H9 (cell line): ENCODE measurements around the gene FBN3. TPM values are rescaled to one million over a fixed set of nuclear protein-coding genes. Genes with fewer than 3 reads are reported as not detected.

Experiments
- DNase-seq: peaks from one replicate; pipeline ENCODE4 v3.0.0-alpha.2; 2017
- H2AFZ ChIP-seq: one replicate; pipeline ENCODE4 v1.6.1; 2013; ENCODE audit warnings: mild to moderate bottlenecking, low read length, control low read depth, moderate library complexity
- H2AK5ac ChIP-seq: 2 replicates; pipeline ENCODE4 v1.6.1; 2013; ENCODE audit warnings: low read length, control low read depth, mixed read lengths; ENCODE audit not compliant: insufficient read length
- H2BK120ac ChIP-seq: one replicate; pipeline ENCODE4 v1.6.1; 2013; ENCODE audit warnings: low read depth, mild to moderate bottlenecking, low read length, control low read depth, inconsistent platforms; ENCODE audit not compliant: poor library complexity, severe bottlenecking
- H2BK12ac ChIP-seq: 2 replicates; pipeline ENCODE4 v1.6.1; 2013; ENCODE audit warnings: low read length, control low read depth, mixed read lengths, low read depth; ENCODE audit not compliant: insufficient read length
- H2BK15ac ChIP-seq: 2 replicates; pipeline ENCODE4 v1.6.1; 2013; ENCODE audit warnings: low read depth, low read length, control low read depth
- H2BK20ac ChIP-seq: one replicate; pipeline ENCODE4 v1.6.1; 2013; ENCODE audit warnings: low read depth, mild to moderate bottlenecking, low read length, control low read depth, inconsistent platforms; ENCODE audit not compliant: poor library complexity, severe bottlenecking
- H2BK5ac ChIP-seq: 2 replicates; pipeline ENCODE4 v1.6.1; 2013; ENCODE audit warnings: low read length, control low read depth, mixed read lengths; ENCODE audit not compliant: insufficient read length
- H3K14ac ChIP-seq: 2 replicates; pipeline ENCODE4 v1.6.1; 2013; ENCODE audit warnings: low read length, control low read depth; ENCODE audit not compliant: insufficient read depth
- H3K18ac ChIP-seq: 2 replicates; pipeline ENCODE4 v1.6.1; 2013; ENCODE audit warnings: low read depth, mild to moderate bottlenecking, mixed read lengths, low read length, control low read depth; ENCODE audit not compliant: insufficient read length
- H3K23ac ChIP-seq: 2 replicates; pipeline ENCODE4 v1.6.1; 2013; ENCODE audit warnings: low read length, control low read depth, mixed read lengths, low read depth; ENCODE audit not compliant: insufficient read length
- H3K23me2 ChIP-seq: 2 replicates; pipeline ENCODE4 v1.6.1; 2013; ENCODE audit warnings: low read depth, mild to moderate bottlenecking, mixed read lengths, low read length, control low read depth; ENCODE audit not compliant: insufficient read length, poor library complexity, severe bottlenecking
- H3K27ac ChIP-seq: 2 replicates; pipeline ENCODE4 v1.5.1; 2013; ENCODE audit warnings: low read length, control low read depth, mixed read lengths, low read depth; ENCODE audit not compliant: insufficient read length
- H3K27me3 ChIP-seq: 2 replicates; pipeline ENCODE4 v1.6.1; 2013; ENCODE audit warnings: low read length, control low read depth, inconsistent platforms; ENCODE audit not compliant: insufficient read depth
- H3K4ac ChIP-seq: 2 replicates; pipeline ENCODE4 v1.6.1; 2013; ENCODE audit warnings: low read depth, mild to moderate bottlenecking, control low read depth, inconsistent platforms, low read length, moderate library complexity
- H3K4me1 ChIP-seq: 2 replicates; pipeline ENCODE4 v1.6.1; 2013; ENCODE audit warnings: low read length, control low read depth, inconsistent platforms; ENCODE audit not compliant: insufficient read depth
- H3K4me2 ChIP-seq: 2 replicates; pipeline ENCODE4 v1.6.1; 2013; ENCODE audit warnings: low read length, control low read depth, mixed read lengths; ENCODE audit not compliant: insufficient read length, insufficient read depth
- H3K56ac ChIP-seq: 2 replicates; pipeline ENCODE4 v1.6.1; 2013; ENCODE audit warnings: low read depth, mild to moderate bottlenecking, mixed read lengths, low read length, control low read depth; ENCODE audit not compliant: insufficient read length
- H3K79me1 ChIP-seq: 2 replicates; pipeline ENCODE4 v1.6.1; 2013; ENCODE audit warnings: low read depth, mild to moderate bottlenecking, moderate library complexity, low read length, control low read depth, inconsistent platforms; ENCODE audit not compliant: insufficient read depth, poor library complexity, severe bottlenecking
- H3K79me2 ChIP-seq: 2 replicates; pipeline ENCODE4 v1.6.1; 2013; ENCODE audit warnings: low read length, control low read depth, inconsistent platforms; ENCODE audit not compliant: insufficient read depth
- H3K9ac ChIP-seq: 2 replicates; pipeline ENCODE4 v1.6.1; 2013; ENCODE audit warnings: low read length, control low read depth, mixed read lengths; ENCODE audit not compliant: insufficient read length; ENCODE audit errors: extremely low read depth
- H3K9me3 ChIP-seq: one replicate; pipeline ENCODE4 v1.6.1; 2013; ENCODE audit warnings: low read depth, low read length, inconsistent platforms; ENCODE audit not compliant: control insufficient read depth
- H3T11ph ChIP-seq: one replicate; pipeline ENCODE4 v1.6.1; 2013; ENCODE audit warnings: mild to moderate bottlenecking, low read length, control low read depth, inconsistent platforms
- H4K20me1 ChIP-seq: one replicate; pipeline ENCODE4 v1.6.1; 2013; ENCODE audit not compliant: control insufficient read depth, insufficient read length, insufficient read depth
- H4K5ac ChIP-seq: 2 replicates; pipeline ENCODE4 v1.6.1; 2013; ENCODE audit warnings: low read depth, mild to moderate bottlenecking, mixed read lengths, low read length, control low read depth; ENCODE audit not compliant: insufficient read length
- H4K8ac ChIP-seq: replicated peaks from 2 replicates; pipeline ENCODE4 v1.6.1; 2013; ENCODE audit warnings: low read length, control low read depth, mixed read lengths, low read depth; ENCODE audit not compliant: insufficient read length
- H4K91ac ChIP-seq: 2 replicates; pipeline ENCODE4 v1.6.1; 2013; ENCODE audit warnings: low read depth, mild to moderate bottlenecking, moderate library complexity, mixed read lengths, low read length, control low read depth; ENCODE audit not compliant: insufficient read length
- H3K27ac Mint-ChIP-seq, 3 experiments: 2 replicates in 2 of 3; 3 replicates in 1 of 3; pipeline ENCODE4 v1.8.0; 2020 to 2021; ENCODE audit warnings: mixed read lengths in 3 of 3, mild to moderate bottlenecking in 1 of 3, moderate library complexity in 1 of 3
- H3K27me3 Mint-ChIP-seq: 2 replicates; pipeline ENCODE4 v1.8.0; 2021; ENCODE audit warnings: low read depth, mild to moderate bottlenecking, moderate library complexity, mixed read lengths
- H3K36me3 Mint-ChIP-seq, 3 experiments: 2 replicates in 2 of 3; 3 replicates in 1 of 3; pipeline ENCODE4 v1.8.0; 2020 to 2021; ENCODE audit warnings: low read depth in 3 of 3, mixed read lengths in 3 of 3; ENCODE audit not compliant: insufficient read depth in 1 of 3
- H3K4me1 Mint-ChIP-seq, 2 experiments: 2 replicates each; pipeline ENCODE4 v1.8.0; 2020; ENCODE audit warnings: mixed read lengths in 2 of 2
- H3K4me3 Mint-ChIP-seq, 2 experiments: 2 replicates in 1 of 2; 3 replicates in 1 of 2; pipeline ENCODE4 v1.8.0; 2020 to 2021; ENCODE audit warnings: mild to moderate bottlenecking in 2 of 2, mixed read lengths in 2 of 2, moderate library complexity in 1 of 2
- H3K9me3 Mint-ChIP-seq, 2 experiments: 2 replicates in 1 of 2; 3 replicates in 1 of 2; pipeline ENCODE4 v1.8.0; 2020; ENCODE audit warnings: mild to moderate bottlenecking in 2 of 2, mixed read lengths in 2 of 2, moderate library complexity in 1 of 2
- WGBS: extraction: QIAGEN DNeasy Blood & Tissue Kit; methylation state at CpG from one replicate; pipeline ENCODE4 v1.1.7; 2013; ENCODE audit warnings: missing lambda C conversion rate, low lambda C conversion rate, mixed read lengths; ENCODE audit not compliant: insufficient read length; ENCODE audit errors: extremely low coverage; 5-methylcytosine and 5-hydroxymethylcytosine counted together
- total RNA-seq: library from RNA; stranded (reverse); gene quantifications from 2 replicates; pipeline ENCODE4 v1.2.1, GENCODE V29; 2021
- TF ChIP-seq, protein P1 (sequence below): fragments of 200-600 bp; sonication (generic); conservative IDR thresholded peaks from 3 replicates; pipeline ENCODE4 v1.8.0; 2021; ENCODE audit warnings: antibody characterized with exemption, mild to moderate bottlenecking

The FBN3 gene
- total RNA-seq, 1 experiment from 2014 or later = 31.0 TPM

DNA sequence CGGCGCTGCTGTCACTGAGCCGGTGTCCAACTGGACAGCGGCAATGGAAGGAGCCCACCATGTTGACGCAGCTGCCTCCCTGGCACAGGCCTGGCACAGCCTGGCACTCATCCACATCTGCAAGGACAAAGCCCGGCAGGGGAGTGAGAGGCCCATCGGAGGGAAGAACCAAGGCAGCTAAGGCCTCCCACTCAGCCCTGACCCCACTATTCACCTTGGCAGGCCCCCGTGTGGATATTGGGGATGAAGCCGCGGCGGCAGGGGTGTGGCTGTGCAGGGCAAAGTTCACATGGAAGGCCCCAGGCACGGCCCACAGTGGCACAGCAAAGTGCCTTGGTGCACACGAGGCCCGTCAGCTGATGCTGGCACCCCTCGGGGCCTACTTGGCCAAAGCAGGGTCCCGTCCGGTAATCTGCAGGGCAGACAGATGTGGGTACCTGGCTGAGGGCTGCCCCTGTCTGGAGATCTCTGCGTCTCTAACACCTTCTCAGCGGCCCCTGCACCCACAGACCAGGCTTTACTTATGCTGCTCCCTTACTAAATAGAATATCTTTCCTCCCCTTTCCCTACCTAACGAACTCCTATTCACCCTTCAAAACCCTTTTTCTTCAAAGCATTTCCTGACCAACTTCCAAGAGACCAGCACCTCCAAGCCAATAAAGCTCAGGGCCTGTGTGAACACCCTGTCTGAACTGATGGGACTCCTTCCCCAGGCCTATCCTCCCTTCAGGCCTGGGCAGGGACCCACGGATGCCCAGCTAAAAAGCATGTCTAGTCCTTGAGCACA lies 7.5 kb downstream of the FBN3 start:
- TF ChIP-seq, protein P1, sequence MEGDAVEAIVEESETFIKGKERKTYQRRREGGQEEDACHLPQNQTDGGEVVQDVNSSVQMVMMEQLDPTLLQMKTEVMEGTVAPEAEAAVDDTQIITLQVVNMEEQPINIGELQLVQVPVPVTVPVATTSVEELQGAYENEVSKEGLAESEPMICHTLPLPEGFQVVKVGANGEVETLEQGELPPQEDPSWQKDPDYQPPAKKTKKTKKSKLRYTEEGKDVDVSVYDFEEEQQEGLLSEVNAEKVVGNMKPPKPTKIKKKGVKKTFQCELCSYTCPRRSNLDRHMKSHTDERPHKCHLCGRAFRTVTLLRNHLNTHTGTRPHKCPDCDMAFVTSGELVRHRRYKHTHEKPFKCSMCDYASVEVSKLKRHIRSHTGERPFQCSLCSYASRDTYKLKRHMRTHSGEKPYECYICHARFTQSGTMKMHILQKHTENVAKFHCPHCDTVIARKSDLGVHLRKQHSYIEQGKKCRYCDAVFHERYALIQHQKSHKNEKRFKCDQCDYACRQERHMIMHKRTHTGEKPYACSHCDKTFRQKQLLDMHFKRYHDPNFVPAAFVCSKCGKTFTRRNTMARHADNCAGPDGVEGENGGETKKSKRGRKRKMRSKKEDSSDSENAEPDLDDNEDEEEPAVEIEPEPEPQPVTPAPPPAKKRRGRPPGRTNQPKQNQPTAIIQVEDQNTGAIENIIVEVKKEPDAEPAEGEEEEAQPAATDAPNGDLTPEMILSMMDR = no peak
- Histone ChIP-seq H3K14ac (no peak overlapping the region; the same call in 1 of the 2 replicates), H2BK120ac (no peak overlapping the region), H4K8ac (no peak overlapping the region), H3K18ac (no peak overlapping the region), H3K4me2 (no peak overlapping the region), H3K79me2 (no peaks in the 10 kb centered on the region), H3K79me1 (no peaks in the 10 kb centered on the region), H3K56ac (no peak overlapping the region), H4K20me1 (no peaks in the 10 kb centered on the region), H2BK20ac (no peak overlapping the region), H3K23ac (no peak overlapping the region), H2AFZ (no peak overlapping the region), H2BK5ac (no peak overlapping the region), H3K9me3 (no peaks in the 10 kb centered on the region), H3K27me3 (no peaks in the 10 kb centered on the region), H3K23me2 (peaks cover 6% of the 10 kb centered on the region), H3K4ac (no peak overlapping the region), H2BK15ac (no peak overlapping the region), H3K9ac (no peak overlapping the region), H3K4me1 (no peaks in the 10 kb centered on the region), H2BK12ac (no peak overlapping the region), H2AK5ac (no peak overlapping the region), H3T11ph (no peak overlapping the region), H3K27ac (no peak overlapping the region), H4K91ac (no peak overlapping the region), H4K5ac (no peak overlapping the region)
- Mint-ChIP-seq H3K4me1 (peaks cover 9 to 21% of the 10 kb centered on the region in 2 experiments), H3K9me3 (no peaks in the 10 kb centered on the region), H3K36me3 (peaks cover 17 to 41% (median 31%) of the 10 kb centered on the region in 3 experiments; a peak in 6 of 7 replicates), H3K4me3 (no peak overlapping the region), H3K27ac (peak overlapping the region; percentile 34 to 86 (median 53); a peak in 5 of 7 replicates), H3K27me3 (no peaks in the 10 kb centered on the region)
- DNase-seq = no peak
- 93% methylated on average over 1 of the region's 21 CpGs for WGBS
